Measurements from ENCODE around the gene PGLYRP2.
"Not testable (repeated sequence)": the region's sequence is repeated elsewhere in the genome, so short reads cannot be mapped to it uniquely, and the experiment has no call there.

The PGLYRP2 gene

GRCh38 chr19:15487038-15487437 lies 7.7 kb upstream of the PGLYRP2 start:
- DNase-seq (ENCODE audit: low read depth, low spot score) = no peak

GRCh38 chr19:15485768-15486167 lies 6.5 kb upstream of the PGLYRP2 start:
- not testable (repeated sequence) for DNase-seq (ENCODE audit: low read depth, low spot score)

GRCh38 chr19:15480996-15481395 lies 1.7 kb upstream of the PGLYRP2 start:
- not testable (repeated sequence) for DNase-seq (ENCODE audit: low read depth, low spot score)

GRCh38 chr19:15476325-15476724 lies 3.0 kb downstream of the PGLYRP2 start:
- DNase-seq (ENCODE audit: low read depth, low spot score) = no peak

- DNase-seq (ENCODE audit: low read depth, low spot score) = no peak
These were observed 3.7 kb downstream of the PGLYRP2 start for GRCh38 chr19:15475611-15476010.

- DNase-seq (ENCODE audit: low read depth, low spot score) = no peak
These were observed 4.1 kb downstream of the PGLYRP2 start for GRCh38 chr19:15475169-15475568.

- not testable (repeated sequence) for DNase-seq (ENCODE audit: low read depth, low spot score)
These were observed 5.5 kb downstream of the PGLYRP2 start for GRCh38 chr19:15473821-15474220.

GRCh38 chr19:15471639-15472101 lies 7.6 kb downstream of the PGLYRP2 start:
- no peak for DNase-seq (ENCODE audit: low read depth, low spot score)

- DNase-seq (ENCODE audit: low read depth, low spot score) = no peak
These were observed 9.6 kb downstream of the PGLYRP2 start for GRCh38 chr19:15469513-15470297.

- no peak for DNase-seq (ENCODE audit: low read depth, low spot score)
These were observed 10.4 kb downstream of the PGLYRP2 start for GRCh38 chr19:15468675-15469512.

GRCh38 chr19:15467734-15468214 lies 11.5 kb downstream of the PGLYRP2 start:
- no peak for DNase-seq (ENCODE audit: low read depth, low spot score)

GRCh38 chr19:15466851-15467733 lies 12.2 kb downstream of the PGLYRP2 start:
- no peak for DNase-seq (ENCODE audit: low read depth, low spot score)

GRCh38 chr19:15464394-15465385 lies 14.6 kb downstream of the PGLYRP2 start, which contains the start of gene RASAL3:
RASAL3 (minus strand) TSS chr19:15464544; CDS start chr19:15464358, 186 bp downstream.
- no peak for DNase-seq (ENCODE audit: low read depth, low spot score)

GRCh38 chr19:15463861-15464371 lies 15.4 kb downstream of the PGLYRP2 start:
- DNase-seq (ENCODE audit: low read depth, low spot score) = no peak

GRCh38 chr19:15461694-15462093 lies 17.6 kb downstream of the PGLYRP2 start:
- DNase-seq (ENCODE audit: low read depth, low spot score) = no peak

GRCh38 chr19:15457701-15458484 lies 21.4 kb downstream of the PGLYRP2 start:
- DNase-seq (ENCODE audit: low read depth, low spot score) = no peak

GRCh38 chr19:15456871-15457700 lies 22.2 kb downstream of the PGLYRP2 start:
- DNase-seq (ENCODE audit: low read depth, low spot score) = peak; percentile 27

GRCh38 chr19:15456441-15456840 lies 22.9 kb downstream of the PGLYRP2 start:
- no peak for DNase-seq (ENCODE audit: low read depth, low spot score)

Data from astrocyte of the hippocampus (primary cell).